H9 (cell line): ENCODE data around the gene PRPF6. TPM values are rescaled to one million over a fixed set of nuclear protein-coding genes. Genes with fewer than 3 reads are reported as not detected.

ENCODE experiments used
- DNase-seq: peaks from one replicate; pipeline ENCODE4 v3.0.0-alpha.2; 2017
- H2AFZ ChIP-seq: one replicate; pipeline ENCODE4 v1.6.1; 2013; ENCODE audit warnings: mild to moderate bottlenecking, low read length, control low read depth, moderate library complexity
- H2AK5ac ChIP-seq: 2 replicates; pipeline ENCODE4 v1.6.1; 2013; ENCODE audit warnings: low read length, control low read depth, mixed read lengths; ENCODE audit not compliant: insufficient read length
- H2BK120ac ChIP-seq: one replicate; pipeline ENCODE4 v1.6.1; 2013; ENCODE audit warnings: low read depth, mild to moderate bottlenecking, low read length, control low read depth, inconsistent platforms; ENCODE audit not compliant: poor library complexity, severe bottlenecking
- H2BK12ac ChIP-seq: 2 replicates; pipeline ENCODE4 v1.6.1; 2013; ENCODE audit warnings: low read length, control low read depth, mixed read lengths, low read depth; ENCODE audit not compliant: insufficient read length
- H2BK15ac ChIP-seq: 2 replicates; pipeline ENCODE4 v1.6.1; 2013; ENCODE audit warnings: low read depth, low read length, control low read depth
- H2BK20ac ChIP-seq: one replicate; pipeline ENCODE4 v1.6.1; 2013; ENCODE audit warnings: low read depth, mild to moderate bottlenecking, low read length, control low read depth, inconsistent platforms; ENCODE audit not compliant: poor library complexity, severe bottlenecking
- H2BK5ac ChIP-seq: 2 replicates; pipeline ENCODE4 v1.6.1; 2013; ENCODE audit warnings: low read length, control low read depth, mixed read lengths; ENCODE audit not compliant: insufficient read length
- H3K14ac ChIP-seq: 2 replicates; pipeline ENCODE4 v1.6.1; 2013; ENCODE audit warnings: low read length, control low read depth; ENCODE audit not compliant: insufficient read depth
- H3K18ac ChIP-seq: 2 replicates; pipeline ENCODE4 v1.6.1; 2013; ENCODE audit warnings: low read depth, mild to moderate bottlenecking, mixed read lengths, low read length, control low read depth; ENCODE audit not compliant: insufficient read length
- H3K23ac ChIP-seq: 2 replicates; pipeline ENCODE4 v1.6.1; 2013; ENCODE audit warnings: low read length, control low read depth, mixed read lengths, low read depth; ENCODE audit not compliant: insufficient read length
- H3K23me2 ChIP-seq: 2 replicates; pipeline ENCODE4 v1.6.1; 2013; ENCODE audit warnings: low read depth, mild to moderate bottlenecking, mixed read lengths, low read length, control low read depth; ENCODE audit not compliant: insufficient read length, poor library complexity, severe bottlenecking
- H3K27ac ChIP-seq: 2 replicates; pipeline ENCODE4 v1.5.1; 2013; ENCODE audit warnings: low read length, control low read depth, mixed read lengths, low read depth; ENCODE audit not compliant: insufficient read length
- H3K27me3 ChIP-seq: 2 replicates; pipeline ENCODE4 v1.6.1; 2013; ENCODE audit warnings: low read length, control low read depth, inconsistent platforms; ENCODE audit not compliant: insufficient read depth
- H3K4ac ChIP-seq: 2 replicates; pipeline ENCODE4 v1.6.1; 2013; ENCODE audit warnings: low read depth, mild to moderate bottlenecking, control low read depth, inconsistent platforms, low read length, moderate library complexity
- H3K4me1 ChIP-seq: 2 replicates; pipeline ENCODE4 v1.6.1; 2013; ENCODE audit warnings: low read length, control low read depth, inconsistent platforms; ENCODE audit not compliant: insufficient read depth
- H3K4me2 ChIP-seq: 2 replicates; pipeline ENCODE4 v1.6.1; 2013; ENCODE audit warnings: low read length, control low read depth, mixed read lengths; ENCODE audit not compliant: insufficient read length, insufficient read depth
- H3K56ac ChIP-seq: 2 replicates; pipeline ENCODE4 v1.6.1; 2013; ENCODE audit warnings: low read depth, mild to moderate bottlenecking, mixed read lengths, low read length, control low read depth; ENCODE audit not compliant: insufficient read length
- H3K79me1 ChIP-seq: 2 replicates; pipeline ENCODE4 v1.6.1; 2013; ENCODE audit warnings: low read depth, mild to moderate bottlenecking, moderate library complexity, low read length, control low read depth, inconsistent platforms; ENCODE audit not compliant: insufficient read depth, poor library complexity, severe bottlenecking
- H3K79me2 ChIP-seq: 2 replicates; pipeline ENCODE4 v1.6.1; 2013; ENCODE audit warnings: low read length, control low read depth, inconsistent platforms; ENCODE audit not compliant: insufficient read depth
- H3K9ac ChIP-seq: 2 replicates; pipeline ENCODE4 v1.6.1; 2013; ENCODE audit warnings: low read length, control low read depth, mixed read lengths; ENCODE audit not compliant: insufficient read length; ENCODE audit errors: extremely low read depth
- H3K9me3 ChIP-seq: one replicate; pipeline ENCODE4 v1.6.1; 2013; ENCODE audit warnings: low read depth, low read length, inconsistent platforms; ENCODE audit not compliant: control insufficient read depth
- H3T11ph ChIP-seq: one replicate; pipeline ENCODE4 v1.6.1; 2013; ENCODE audit warnings: mild to moderate bottlenecking, low read length, control low read depth, inconsistent platforms
- H4K20me1 ChIP-seq: one replicate; pipeline ENCODE4 v1.6.1; 2013; ENCODE audit not compliant: control insufficient read depth, insufficient read length, insufficient read depth
- H4K5ac ChIP-seq: 2 replicates; pipeline ENCODE4 v1.6.1; 2013; ENCODE audit warnings: low read depth, mild to moderate bottlenecking, mixed read lengths, low read length, control low read depth; ENCODE audit not compliant: insufficient read length
- H4K8ac ChIP-seq: replicated peaks from 2 replicates; pipeline ENCODE4 v1.6.1; 2013; ENCODE audit warnings: low read length, control low read depth, mixed read lengths, low read depth; ENCODE audit not compliant: insufficient read length
- H4K91ac ChIP-seq: 2 replicates; pipeline ENCODE4 v1.6.1; 2013; ENCODE audit warnings: low read depth, mild to moderate bottlenecking, moderate library complexity, mixed read lengths, low read length, control low read depth; ENCODE audit not compliant: insufficient read length
- H3K27ac Mint-ChIP-seq, 3 experiments: 2 replicates in 2 of 3; 3 replicates in 1 of 3; pipeline ENCODE4 v1.8.0; 2020 to 2021; ENCODE audit warnings: mixed read lengths in 3 of 3, mild to moderate bottlenecking in 1 of 3, moderate library complexity in 1 of 3
- H3K27me3 Mint-ChIP-seq: 2 replicates; pipeline ENCODE4 v1.8.0; 2021; ENCODE audit warnings: low read depth, mild to moderate bottlenecking, moderate library complexity, mixed read lengths
- H3K36me3 Mint-ChIP-seq, 3 experiments: 2 replicates in 2 of 3; 3 replicates in 1 of 3; pipeline ENCODE4 v1.8.0; 2020 to 2021; ENCODE audit warnings: low read depth in 3 of 3, mixed read lengths in 3 of 3; ENCODE audit not compliant: insufficient read depth in 1 of 3
- H3K4me1 Mint-ChIP-seq, 2 experiments: 2 replicates each; pipeline ENCODE4 v1.8.0; 2020; ENCODE audit warnings: mixed read lengths in 2 of 2
- H3K4me3 Mint-ChIP-seq, 2 experiments: 2 replicates in 1 of 2; 3 replicates in 1 of 2; pipeline ENCODE4 v1.8.0; 2020 to 2021; ENCODE audit warnings: mild to moderate bottlenecking in 2 of 2, mixed read lengths in 2 of 2, moderate library complexity in 1 of 2
- H3K9me3 Mint-ChIP-seq, 2 experiments: 2 replicates in 1 of 2; 3 replicates in 1 of 2; pipeline ENCODE4 v1.8.0; 2020; ENCODE audit warnings: mild to moderate bottlenecking in 2 of 2, mixed read lengths in 2 of 2, moderate library complexity in 1 of 2
- CTCF ChIP-seq: fragments of 200-600 bp; sonication (generic); conservative IDR thresholded peaks from 3 replicates; pipeline ENCODE4 v1.8.0; 2021; ENCODE audit warnings: antibody characterized with exemption, mild to moderate bottlenecking
- WGBS: extraction: QIAGEN DNeasy Blood & Tissue Kit; methylation state at CpG from one replicate; pipeline ENCODE4 v1.1.7; 2013; ENCODE audit warnings: missing lambda C conversion rate, low lambda C conversion rate, mixed read lengths; ENCODE audit not compliant: insufficient read length; ENCODE audit errors: extremely low coverage; 5-methylcytosine and 5-hydroxymethylcytosine counted together
- total RNA-seq: library from RNA; stranded (reverse); gene quantifications from 2 replicates; pipeline ENCODE4 v1.2.1, GENCODE V29; 2021

Gene PRPF6
- total RNA-seq, 1 experiment from 2014 or later, result 87.9 TPM

GRCh38 chr20:63961664-63962425 lies 19.1 kb upstream of the PRPF6 start:
- H2BK12ac ChIP-seq, result no peak overlapping the region
- H2BK120ac ChIP-seq, result no peak overlapping the region
- H3K18ac ChIP-seq, result no peak overlapping the region
- no CpG with 5 or more reads among the region's 26 CpGs for WGBS
- Mint-ChIP-seq H3K4me3 (no peak overlapping the region), H3K36me3 (peaks cover 13 to 52% (median 48%) of the 10 kb centered on the region in 3 experiments; a peak in 6 of 7 replicates), H3K9me3 (peaks cover 2 to 7% of the 10 kb centered on the region in 2 experiments; a peak in 3 of 5 replicates), H3K4me1 (peaks cover 21 to 23% of the 10 kb centered on the region in 2 experiments), H3K27ac (no peak overlapping the region; a peak in 1 of 7 replicates), H3K27me3 (no peaks in the 10 kb centered on the region)
- no peaks in the 10 kb centered on the region for H3K79me2 ChIP-seq
- no peak overlapping the region for H3T11ph ChIP-seq
- H3K4me1 ChIP-seq, result no peaks in the 10 kb centered on the region; the same call in 1 of the 2 replicates
- no peak overlapping the region for H2BK15ac ChIP-seq
- no peaks in the 10 kb centered on the region for H3K79me1 ChIP-seq
- no peak overlapping the region for H3K23ac ChIP-seq
- no peak overlapping the region for H2AFZ ChIP-seq
- no peak overlapping the region for H4K91ac ChIP-seq
- H2BK5ac ChIP-seq, result no peak overlapping the region
- no peak overlapping the region for H4K5ac ChIP-seq
- H4K20me1 ChIP-seq, result no peaks in the 10 kb centered on the region
- H4K8ac ChIP-seq, result no peak overlapping the region
- H3K27ac ChIP-seq, result no peak overlapping the region
- H3K56ac ChIP-seq, result no peak overlapping the region
- no peak overlapping the region for H3K9ac ChIP-seq
- H3K9me3 ChIP-seq, result peaks cover 23% of the 10 kb centered on the region
- TF ChIP-seq CTCF, result no peak
- H3K4me2 ChIP-seq, result no peak overlapping the region
- H2BK20ac ChIP-seq, result no peak overlapping the region
- peaks cover 7% of the 10 kb centered on the region for H3K23me2 ChIP-seq
- no peak for DNase-seq
- H3K27me3 ChIP-seq, result no peaks in the 10 kb centered on the region
- H2AK5ac ChIP-seq, result no peak overlapping the region
- no peak overlapping the region for H3K14ac ChIP-seq
- H3K4ac ChIP-seq, result no peak overlapping the region
